HG02973 (cell line): ENCODE measurements around the gene BID.

Experiments used
- ATAC-seq: cut with Tn5 transposase; IDR thresholded peaks from one replicate; pipeline ENCODE4 v1.9.1; 2021; ENCODE audit warnings: moderate library complexity; ENCODE audit not compliant: unreplicated experiment

Gene BID

DNA sequence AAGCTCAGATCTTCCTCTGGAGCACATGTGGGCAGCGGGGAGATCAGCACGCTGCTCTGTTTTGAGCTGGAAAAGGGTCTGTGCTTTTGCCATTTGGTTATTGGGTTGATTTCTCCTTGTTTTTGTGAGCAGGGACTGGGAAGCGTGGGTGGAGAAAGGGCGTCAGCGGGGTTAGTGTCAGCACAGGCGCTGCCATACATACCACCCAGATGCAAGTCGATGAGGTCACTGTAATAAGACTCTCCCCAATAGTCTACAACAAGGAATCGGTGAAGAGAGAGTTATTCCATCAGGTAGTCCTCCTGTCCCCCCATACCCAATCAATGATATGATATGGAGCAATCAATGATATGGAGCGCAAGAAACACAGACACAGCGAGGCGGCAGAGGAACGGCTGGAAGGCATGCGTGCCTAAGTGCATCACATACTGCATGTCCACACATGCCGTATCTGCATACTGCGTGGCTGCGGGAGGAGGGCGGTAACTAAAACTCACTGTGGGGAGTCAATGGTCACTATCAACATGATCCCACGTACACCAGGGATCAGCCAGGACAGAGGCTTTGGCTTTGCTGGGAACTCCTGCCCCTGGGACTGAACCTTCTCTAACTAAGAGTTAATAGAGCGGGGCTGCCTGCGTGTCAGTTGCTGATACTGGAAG lies 29.5 kb upstream of the BID start:
- no peak for ATAC-seq

DNA sequence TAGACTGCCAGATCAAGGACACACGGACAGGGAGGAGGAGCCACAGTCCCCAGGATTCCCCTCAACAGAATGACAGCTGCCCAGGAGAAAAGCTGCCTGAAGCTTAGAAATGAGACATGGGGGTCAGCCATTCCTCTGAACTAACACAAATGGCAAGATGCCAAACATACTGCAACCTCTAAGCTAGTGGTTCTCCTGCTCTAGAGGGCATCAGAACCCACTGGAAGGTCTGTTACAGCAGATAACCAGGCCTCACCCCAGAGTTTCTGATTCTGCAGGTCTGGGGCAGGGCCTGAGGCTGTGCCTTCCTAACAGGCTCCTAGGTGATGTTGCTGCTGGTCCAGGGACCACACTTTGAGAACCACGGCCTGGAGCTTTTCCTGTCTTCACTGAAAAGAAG lies 28.6 kb upstream of the BID start:
- no peak for ATAC-seq

DNA sequence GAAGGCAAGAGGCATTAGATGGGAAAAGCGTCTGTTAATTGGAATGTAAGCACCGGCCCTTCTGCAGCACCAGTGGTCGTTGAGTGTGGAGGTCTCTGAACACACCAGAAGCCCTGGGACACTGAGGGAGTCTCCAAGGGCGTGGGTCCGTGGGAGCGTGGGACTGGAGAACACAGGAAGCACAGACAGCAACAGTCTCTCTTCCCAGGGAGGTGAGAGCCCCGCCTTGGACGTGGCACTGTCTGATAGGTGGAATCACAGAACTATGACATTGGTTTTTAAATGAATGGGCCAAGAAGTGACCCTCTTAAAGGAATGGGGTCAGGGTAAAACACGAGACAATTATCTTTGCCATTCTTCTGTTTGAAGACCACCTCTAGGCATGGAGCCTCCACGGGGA lies 28.1 kb upstream of the BID start:
- ATAC-seq: no peak

DNA sequence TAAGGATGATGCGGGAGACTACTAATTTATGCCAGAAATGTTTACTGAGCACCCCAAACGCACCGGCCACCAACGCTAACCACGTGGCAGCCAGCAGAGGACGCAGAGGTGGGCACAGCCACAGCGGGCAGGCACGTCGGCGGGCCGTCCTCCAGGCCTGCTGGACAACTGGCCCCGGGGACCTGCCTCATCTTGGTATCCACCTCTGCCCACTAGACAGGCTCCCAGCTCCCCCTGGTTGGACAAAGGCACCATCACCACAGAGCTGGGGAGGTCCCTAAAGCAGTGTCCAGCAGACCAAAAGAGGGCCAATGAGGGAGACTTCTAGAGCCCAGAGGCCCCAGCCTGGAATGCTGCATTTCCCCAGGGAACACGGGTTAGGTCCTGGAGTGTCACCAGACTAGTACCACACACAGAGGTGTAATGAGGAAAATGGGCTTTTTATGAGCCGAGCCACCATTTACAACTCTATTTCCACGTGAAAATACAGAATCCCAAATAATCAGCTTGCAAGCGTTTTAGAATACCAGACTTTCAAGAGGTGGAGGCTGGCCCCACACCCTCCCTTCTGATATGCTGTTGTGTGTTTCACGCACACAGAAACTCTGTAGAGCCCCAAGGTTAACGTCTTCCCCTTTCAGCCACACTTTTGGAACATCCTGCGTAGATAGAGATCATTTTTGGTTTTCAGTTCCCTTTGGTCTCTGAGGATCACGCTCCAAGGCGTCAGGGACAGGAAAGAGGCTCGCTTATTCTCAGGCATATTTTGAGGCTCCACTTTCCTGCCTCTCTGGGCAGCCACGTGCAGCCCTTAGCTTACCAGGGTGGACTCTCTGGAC lies 23.7 kb upstream of the BID start:
- ATAC-seq: peak; percentile 51

DNA sequence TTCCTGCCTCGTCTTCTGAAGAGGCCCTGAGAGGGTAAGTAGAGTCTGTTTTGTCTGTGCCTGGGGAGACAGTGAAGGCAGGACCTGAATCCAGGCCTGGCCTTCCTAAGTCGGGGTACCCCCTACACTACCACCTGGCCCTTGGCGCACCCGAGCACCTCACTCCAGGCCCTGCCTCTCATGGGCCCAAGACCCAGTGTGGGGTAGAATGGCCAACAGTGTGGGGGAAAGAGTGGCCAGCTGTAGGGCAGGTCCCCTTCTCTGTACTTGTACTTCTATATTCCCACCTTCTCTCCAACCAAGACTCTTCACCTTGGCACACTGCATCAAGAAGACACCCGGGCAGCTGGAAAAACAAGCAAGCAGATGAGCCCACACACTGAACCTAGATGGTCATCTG lies 22.4 kb upstream of the BID start:
- no peak for ATAC-seq

DNA sequence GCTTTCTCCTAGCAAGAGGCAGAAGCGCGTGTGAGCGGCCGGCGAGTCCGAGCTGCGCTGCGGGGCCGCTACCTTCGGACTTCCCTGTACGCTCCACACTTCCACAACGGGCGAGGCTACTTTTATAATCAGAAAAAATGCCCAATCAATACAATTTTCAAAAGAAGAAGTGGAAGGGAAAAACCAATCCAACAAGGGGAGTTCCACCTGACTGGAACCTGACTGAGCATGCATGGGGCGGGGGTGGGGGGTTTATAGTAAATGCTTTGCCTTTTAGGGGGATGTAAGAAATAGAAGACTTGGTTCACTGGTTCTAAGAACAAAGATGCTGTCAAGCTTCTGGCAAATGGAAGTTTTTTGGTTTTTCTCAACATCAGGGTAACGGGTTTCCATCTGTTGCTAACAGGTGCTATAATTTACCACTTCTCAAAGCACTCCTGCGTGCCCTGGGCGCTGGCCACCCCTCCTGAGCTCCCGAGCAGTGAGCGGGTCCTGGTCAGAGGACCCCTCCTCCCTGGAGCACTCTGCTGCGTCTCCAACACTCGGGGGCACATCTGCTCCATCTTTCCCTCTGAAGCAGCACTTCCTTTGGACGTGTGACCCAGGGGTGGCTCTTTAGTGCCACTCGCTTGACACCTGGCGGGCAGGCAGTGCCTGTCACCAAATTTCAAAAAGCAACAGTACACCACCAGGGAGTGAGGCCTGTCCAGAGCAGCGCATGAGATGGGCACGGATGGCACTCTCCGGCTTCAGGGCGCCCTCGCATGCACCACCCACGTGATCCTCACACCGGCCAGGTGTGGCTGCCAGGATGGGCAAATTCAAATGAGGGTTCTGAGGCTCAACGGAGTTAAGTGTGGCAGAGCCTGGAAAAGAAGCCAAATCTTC lies 21.6 kb upstream of the BID start:
- no peak for ATAC-seq

DNA sequence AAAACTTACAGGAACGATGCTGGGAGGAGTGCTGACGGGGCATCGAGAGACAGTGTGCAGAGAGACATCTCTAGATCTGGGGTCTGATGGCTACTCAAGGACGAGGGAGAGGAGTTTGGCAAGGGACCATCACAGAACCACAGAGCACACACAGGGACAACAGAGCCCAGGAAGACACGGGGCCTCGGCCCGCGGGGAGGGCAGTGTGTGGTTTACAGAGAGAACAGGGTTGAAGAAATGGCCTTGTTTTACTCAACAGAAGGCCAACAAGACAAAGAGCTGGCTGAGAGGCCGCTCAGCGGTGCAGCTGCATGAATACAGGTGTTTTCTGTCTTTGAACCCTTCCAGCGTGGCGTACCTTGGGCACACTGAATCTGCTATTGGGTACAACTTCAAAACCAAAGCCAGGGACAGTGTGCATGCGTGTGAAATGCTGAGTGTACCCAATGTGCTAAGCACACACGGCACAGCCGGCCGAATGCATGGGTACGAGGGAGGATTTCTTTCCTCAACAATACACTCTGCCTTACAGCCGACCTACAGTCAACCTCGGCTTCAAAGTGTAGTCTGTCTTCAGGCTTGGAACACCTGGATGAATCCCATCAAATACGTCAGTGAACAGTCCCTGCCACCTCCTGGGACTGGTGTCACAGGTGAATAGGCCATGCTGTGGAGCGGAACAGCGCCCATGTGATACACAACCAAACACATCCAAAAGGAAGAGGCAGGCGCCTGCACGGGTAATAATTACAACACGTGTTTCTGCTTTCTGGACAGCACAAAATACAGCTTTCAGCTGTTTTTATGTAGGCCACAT lies 20.7 kb upstream of the BID start:
- ATAC-seq: no peak

DNA sequence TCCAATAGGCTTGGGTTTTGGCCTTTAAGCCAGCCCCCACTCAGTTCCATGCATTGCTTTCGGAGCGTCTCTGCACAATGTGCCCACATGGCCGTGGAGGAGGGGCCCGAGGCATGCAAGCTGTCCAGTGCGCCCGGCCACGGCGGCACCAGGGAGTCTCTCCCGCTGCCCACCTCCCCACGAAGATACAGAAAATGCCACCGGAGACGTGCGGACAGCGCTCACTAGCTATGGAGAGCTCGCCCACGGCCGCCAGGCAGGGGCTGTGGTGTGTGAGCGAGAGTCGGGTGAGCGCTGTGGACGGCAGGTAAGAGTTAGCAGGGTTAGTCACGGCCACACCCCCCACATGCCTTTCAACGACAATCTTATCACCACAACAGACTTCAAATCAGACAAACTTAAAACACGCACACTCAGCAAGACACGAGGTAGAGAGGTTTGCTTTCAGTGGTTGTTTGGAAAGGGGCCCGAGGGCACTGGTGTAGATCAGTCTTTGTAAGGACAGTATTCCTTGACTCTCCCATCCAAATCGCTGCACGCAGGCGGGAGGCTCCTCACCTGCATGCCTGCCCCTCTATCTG lies 18.7 kb upstream of the BID start:
- no peak for ATAC-seq

DNA sequence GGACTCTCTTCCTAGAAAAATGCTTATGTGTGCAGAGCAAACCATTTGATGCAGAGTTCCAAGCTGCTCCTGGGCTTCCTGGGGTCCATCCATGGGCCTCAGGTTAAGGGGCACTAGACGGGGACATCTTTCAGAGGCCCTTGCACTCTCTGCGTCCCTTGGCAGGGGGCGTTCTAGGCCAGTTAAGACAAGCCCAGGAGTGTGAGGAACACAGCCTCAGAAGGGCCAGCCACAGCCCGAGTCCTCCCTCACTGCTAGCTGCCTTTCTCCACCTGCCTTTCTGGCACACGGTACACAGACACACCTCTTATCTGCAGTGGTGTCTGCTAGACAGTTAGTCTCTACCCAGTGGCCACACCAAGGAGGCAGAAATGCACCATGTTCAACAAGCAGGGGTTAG lies 18.0 kb upstream of the BID start:
- no peak for ATAC-seq

DNA sequence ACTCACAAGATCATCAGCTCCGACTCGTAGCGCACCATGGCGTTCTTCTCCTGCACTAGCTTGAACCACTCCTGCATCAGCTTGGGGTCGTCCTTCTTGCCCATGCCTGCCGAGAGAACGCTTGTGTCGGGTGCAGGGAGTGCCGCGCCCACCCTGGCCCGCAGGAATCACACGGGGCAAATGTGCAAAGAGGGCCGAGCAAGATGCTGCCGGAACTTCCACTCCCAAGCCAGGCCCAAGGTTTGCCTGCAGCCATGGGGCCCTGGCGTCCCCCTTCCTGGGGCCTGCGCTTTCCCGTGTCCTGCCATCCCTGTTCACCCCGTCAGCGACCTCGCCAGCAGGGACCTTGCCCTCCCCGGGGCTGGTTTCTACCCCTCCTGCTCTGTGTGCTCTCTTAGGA lies 16.9 kb upstream of the BID start:
- ATAC-seq: no peak

DNA sequence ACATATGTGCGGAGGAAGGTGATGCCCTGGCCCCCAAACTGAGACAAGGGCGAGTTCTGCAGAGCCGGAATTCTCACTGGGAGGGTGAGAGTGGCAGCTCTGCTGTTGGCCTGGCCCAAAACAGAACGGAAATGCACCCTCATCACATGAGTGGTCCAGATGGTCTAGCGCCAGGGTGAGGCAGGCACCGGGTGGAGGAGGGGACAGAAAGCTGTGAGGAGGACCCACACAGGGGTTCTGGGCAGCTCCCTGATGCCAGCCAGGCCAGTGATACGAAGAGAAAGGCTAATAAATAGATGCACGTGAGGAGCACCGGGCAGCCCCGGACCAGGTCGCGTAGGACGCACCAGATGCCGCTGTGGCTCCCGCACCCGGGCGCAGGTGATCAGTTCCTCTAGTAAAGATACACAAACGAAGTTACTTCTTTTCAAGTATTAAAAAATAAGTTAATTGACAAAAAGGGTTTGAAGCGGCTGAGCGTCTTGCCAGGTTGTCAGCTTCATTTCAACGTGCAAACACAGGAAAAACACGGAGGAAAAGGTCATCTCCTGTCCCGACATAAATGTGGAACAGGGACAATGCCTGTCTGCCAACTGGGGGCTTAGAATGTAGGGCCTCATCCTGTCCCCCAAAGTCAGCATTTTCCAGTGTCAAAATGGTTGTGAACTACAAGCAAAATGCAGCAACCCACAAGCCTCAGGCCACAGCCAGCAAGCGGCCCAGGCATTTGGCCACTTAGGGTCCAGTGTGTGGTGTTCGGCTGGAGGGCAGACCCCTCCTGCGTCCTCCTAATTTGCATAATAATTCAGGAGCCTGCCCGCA lies 15.3 kb upstream of the BID start:
- ATAC-seq: no peak

DNA sequence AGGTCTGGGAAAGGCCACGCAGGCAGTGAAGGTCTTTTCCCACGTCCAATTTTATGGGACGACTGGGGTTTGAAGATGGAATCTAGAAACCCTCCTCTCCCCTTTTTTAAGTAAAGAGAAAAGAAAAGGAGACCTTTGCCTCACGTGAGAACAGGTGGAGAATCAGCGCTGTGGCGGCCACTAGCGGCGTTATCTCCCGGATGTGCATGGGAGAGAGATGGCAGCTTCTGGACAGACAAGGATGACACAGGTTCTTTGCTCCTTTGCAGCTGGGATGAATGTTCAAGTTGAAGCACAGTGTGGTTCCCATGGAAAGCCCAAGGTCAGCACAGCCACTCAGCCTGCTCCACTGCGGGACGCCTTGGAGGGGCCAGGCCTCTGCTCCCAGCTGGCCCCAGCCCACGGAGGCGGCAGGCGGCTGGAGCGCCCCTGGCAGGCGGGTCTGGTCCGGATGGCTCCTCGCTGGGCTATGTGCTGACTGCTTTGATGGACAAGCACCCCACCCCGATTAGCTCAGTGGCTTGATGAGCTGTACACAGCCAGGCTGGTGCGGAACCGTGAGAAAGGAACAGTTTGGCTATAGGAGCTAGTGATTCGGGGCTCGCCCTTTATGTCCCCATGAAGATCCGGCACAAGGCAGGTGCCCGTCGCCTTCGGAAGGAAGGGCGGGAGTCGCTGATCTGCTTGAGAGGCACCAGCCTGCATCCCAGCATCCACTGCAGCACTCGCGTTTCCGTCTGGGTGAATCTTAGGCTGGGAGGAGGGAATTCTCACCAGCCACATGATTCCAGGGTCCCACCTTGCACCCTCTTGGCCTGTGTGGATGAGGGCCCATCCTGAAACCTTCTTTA lies 14.5 kb upstream of the BID start:
- ATAC-seq: no peak

DNA sequence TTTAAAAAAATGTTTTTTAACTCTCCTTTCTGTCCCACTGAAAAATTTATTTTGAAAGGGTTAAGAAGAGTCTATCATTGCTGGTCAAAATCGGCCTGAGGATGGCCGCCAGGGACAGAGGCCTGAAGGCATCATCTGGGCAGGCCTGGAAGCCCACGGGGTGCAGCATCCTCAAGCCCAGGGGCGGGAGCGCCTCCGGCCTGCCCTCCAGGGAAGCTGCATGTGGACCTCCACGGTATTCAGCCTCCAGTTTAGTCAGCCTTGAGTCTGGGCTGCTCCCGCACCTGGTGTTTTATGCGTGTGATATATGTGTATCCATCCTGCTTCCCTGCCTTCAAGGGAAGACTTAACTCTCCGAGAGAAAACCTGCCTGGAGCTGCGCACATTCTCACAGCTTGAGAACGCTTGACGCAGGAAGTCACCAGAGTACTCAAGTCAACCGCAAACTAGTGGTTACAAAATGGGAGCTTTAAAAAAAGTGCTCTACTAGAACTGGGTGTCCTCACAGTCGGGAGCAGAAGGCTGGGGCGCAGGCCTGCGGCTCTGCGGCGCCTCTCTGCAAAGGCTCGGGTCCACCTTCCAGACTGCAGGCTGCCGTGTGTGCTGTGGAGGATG lies 13.6 kb upstream of the BID start:
- ATAC-seq: no peak

DNA sequence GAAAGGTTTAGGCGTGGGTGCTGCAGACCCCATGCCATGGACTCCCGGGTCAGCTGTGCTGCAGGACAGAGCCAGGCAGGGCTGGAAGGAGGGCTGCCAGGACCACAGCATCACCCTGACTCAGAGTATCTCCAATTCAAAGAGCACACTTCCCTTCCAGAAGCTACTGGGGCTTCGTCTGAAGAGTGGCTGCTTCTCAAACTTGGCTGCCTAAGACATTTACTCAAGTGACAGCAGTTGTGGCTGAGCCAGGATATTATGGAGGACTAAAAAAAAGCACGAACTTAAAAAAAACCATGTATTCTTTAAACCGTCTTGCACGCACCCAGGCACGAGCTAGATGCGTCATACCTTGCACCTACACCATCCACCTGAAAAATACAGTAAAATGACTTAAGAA lies 13.0 kb upstream of the BID start:
- no peak for ATAC-seq

DNA sequence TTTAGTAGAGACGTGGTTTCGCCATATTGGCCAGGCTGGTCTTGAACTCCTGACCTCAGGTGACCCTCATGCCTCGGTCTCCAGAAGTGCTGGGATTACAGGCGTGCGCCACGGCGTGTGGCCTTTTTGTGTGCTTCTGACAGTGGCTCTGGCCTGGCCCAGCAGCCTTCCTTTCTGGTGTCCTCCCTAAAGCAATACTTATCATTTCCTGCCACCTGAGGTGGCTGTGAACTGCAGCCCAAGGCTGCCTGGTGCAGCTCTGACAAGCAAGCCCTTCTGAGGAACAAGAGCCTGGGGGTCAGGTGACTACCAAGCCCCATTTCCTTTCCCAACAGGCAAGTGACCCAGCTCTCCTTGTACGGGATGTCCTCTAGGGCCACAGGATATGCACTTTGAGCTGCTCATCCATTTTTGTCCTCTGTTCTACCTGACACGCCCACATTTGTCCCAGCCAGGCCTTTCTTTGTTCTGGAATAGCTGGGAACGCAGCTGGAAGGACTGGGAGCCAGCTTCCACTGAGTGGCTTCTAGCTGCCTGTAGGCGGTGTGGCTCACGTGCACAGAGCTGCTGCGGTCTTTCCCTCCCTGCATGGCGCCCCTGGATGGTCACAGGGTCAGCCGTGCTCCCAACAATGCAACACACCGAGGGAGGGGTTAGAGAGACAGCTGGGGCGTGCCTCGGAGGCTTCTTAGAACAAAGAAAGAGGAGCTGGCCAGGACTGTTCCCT lies 12.3 kb upstream of the BID start:
- ATAC-seq: no peak

DNA sequence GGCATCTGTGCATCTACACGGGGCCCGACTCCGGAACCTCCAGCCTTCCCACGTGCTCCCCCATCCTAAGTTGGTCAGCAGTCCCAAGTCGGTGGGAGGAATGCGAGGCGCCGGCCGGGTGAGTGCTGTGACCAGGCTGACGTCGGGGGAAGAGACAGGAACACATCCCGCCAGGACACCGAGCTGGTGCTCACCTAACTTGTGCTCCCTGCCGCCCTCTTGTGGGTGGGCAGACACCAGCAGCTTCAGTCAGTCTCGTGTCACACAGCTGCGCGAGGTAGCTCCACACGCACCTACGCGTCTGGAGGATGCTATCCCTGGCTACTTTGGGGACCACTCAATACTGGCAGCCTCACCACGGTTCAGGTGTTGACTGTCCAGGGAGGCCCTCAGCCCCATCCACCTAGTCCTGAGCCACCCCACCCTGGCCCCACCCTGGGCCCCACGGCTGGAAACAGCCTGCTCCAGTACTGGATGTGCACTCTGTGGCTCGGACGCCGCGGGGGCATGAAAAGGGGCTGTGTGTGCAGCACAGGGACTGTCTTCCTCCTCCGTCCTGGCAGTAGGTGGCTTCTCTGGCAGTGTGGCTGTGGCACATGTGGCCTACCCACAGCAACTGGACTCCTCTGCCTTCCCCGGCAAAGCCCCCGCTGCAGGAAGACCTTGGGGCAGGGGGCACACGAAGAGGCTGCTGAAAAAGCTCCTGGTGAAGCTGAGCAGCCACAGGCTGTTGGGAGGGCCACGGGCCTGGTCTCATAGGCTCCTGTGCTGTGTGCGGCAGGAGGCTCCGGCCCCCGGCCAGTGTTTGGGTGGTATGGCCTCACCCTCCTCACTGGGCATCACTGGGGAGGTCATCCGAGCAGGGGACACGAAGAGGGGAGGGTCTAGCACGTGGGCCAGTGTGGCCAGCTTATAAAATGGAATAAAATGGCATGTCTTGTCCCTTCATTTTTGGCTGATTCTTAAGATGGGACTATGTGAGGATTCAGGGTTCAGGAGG lies 11.2 kb upstream of the BID start:
- no peak for ATAC-seq
